Caco-2 (cell line): ENCODE measurements around the gene SRP19. TPM values are rescaled to one million over a fixed set of nuclear protein-coding genes. Genes with fewer than 3 reads are reported as not detected.

Experiments used
- BruUV-seq: library from RNA; stranded (reverse); fragments of 400-500 nt; replicated peaks from 2 replicates; lab custom pipeline; 2021; lab: Mats Ljungman, UMichigan
- CTCF ChIA-PET: fragments of 300-600 bp; sonication (Branson Sonifier 250); formaldehyde crosslinking; loops from one replicate; lab custom pipeline; 2022; ENCODE audit warnings: antibody characterized with exemption; lab: Charles Lee
- POLR2A ChIA-PET: fragments of 300-600 bp; sonication (Branson Sonifier 250); formaldehyde crosslinking; loops from one replicate; lab custom pipeline; 2022; ENCODE audit warnings: antibody characterized with exemption; lab: Charles Lee
- DNase-seq, 2 experiments: peaks; one replicate each; pipeline versions ENCODE4 v3.0.0 to v3.0.0-alpha.2; 2020 to 2022
- H3K27me3 ChIP-seq: replicated peaks from 2 replicates; pipeline ENCODE4 v1.6.0; 2011; ENCODE audit warnings: low read length; ENCODE audit not compliant: control insufficient read depth, insufficient read depth
- H3K36me3 ChIP-seq: 2 replicates; pipeline ENCODE4 v1.5.1; 2011; ENCODE audit warnings: low read length; ENCODE audit not compliant: control insufficient read depth, insufficient read depth
- H3K4me1 ChIP-seq: fragments of 250-450 bp; sonication (Bioruptor Pico); 2 replicates; pipeline ENCODE4 v1.5.1; 2020; ENCODE audit warnings: mild to moderate bottlenecking
- H3K4me3 ChIP-seq: 2 replicates; pipeline ENCODE4 v1.5.1; 2011; ENCODE audit warnings: low read depth, mild to moderate bottlenecking, control low read depth, low read length
- H3K9me3 ChIP-seq: fragments of 250-450 bp; sonication (Bioruptor Pico); 2 replicates; pipeline ENCODE4 v1.5.1; 2020; ENCODE audit warnings: mild to moderate bottlenecking, moderate library complexity
- H3K27ac Mint-ChIP-seq: one replicate; pipeline ENCODE4 v1.8.0; 2022; ENCODE audit warnings: mixed read lengths; ENCODE audit not compliant: unreplicated experiment
- H3K27me3 Mint-ChIP-seq: one replicate; pipeline ENCODE4 v1.8.0; 2022; ENCODE audit warnings: mixed read lengths; ENCODE audit not compliant: insufficient read depth, unreplicated experiment
- H3K36me3 Mint-ChIP-seq: one replicate; pipeline ENCODE4 v1.8.0; 2022; ENCODE audit warnings: mild to moderate bottlenecking, mixed read lengths; ENCODE audit not compliant: insufficient read depth, unreplicated experiment
- H3K4me1 Mint-ChIP-seq: one replicate; pipeline ENCODE4 v1.8.0; 2022; ENCODE audit warnings: low read depth, mixed read lengths; ENCODE audit not compliant: unreplicated experiment
- H3K4me3 Mint-ChIP-seq: one replicate; pipeline ENCODE4 v1.8.0; 2022; ENCODE audit warnings: mild to moderate bottlenecking, moderate library complexity, mixed read lengths; ENCODE audit not compliant: unreplicated experiment
- H3K9me3 Mint-ChIP-seq: one replicate; pipeline ENCODE4 v1.8.0; 2022; ENCODE audit warnings: mixed read lengths; ENCODE audit not compliant: unreplicated experiment
- CTCF ChIP-seq, 2 experiments: fragments of 200-600 bp in 1 of 2; IDR thresholded peaks; 1 replicate in 1 of 2; 2 replicates in 1 of 2; pipeline versions ENCODE4 v1.5.1 to v1.8.0; 2011 to 2022; ENCODE audit warnings: antibody characterized with exemption in 1 of 2, control low read depth in 1 of 2, inconsistent platforms in 1 of 2, low read depth in 1 of 2, low read length in 1 of 2, mild to moderate bottlenecking in 1 of 2, moderate library complexity in 1 of 2; ENCODE audit not compliant: insufficient read depth in 1 of 2, severe bottlenecking in 1 of 2, unreplicated experiment in 1 of 2
- intact Hi-C: fragments of 100-400 bp; cut with micrococcal nuclease; formaldehyde crosslinking; loops from one replicate; pipeline ENCODE4 v1.10.0; 2022; ENCODE audit not compliant: unreplicated experiment
- total RNA-seq: library from RNA; stranded (reverse); gene quantifications from 2 replicates; pipeline ENCODE4 v1.2.3, GENCODE V29; 2022

The SRP19 gene
- total RNA-seq, 1 experiment from 2014 or later: 65.1 TPM

GRCh38 chr5:112866739-112867138 is 5.7 kb downstream of the SRP19 start:
- Histone ChIP-seq H3K27me3 (no peaks in the 10 kb centered on the region), H3K4me3 (no peak overlapping the region), H3K36me3 (peaks cover 1% of the 10 kb centered on the region), H3K9me3 (no peaks in the 10 kb centered on the region), H3K4me1 (no peaks in the 10 kb centered on the region)
- Mint-ChIP-seq H3K27ac (no peak overlapping the region), H3K9me3 (no peaks in the 10 kb centered on the region), H3K27me3 (no peaks in the 10 kb centered on the region), H3K4me1 (no peaks in the 10 kb centered on the region), H3K4me3 (no peak overlapping the region), H3K36me3 (peaks cover 78% of the 10 kb centered on the region)
- ChIA-PET CTCF (no interaction called here), POLR2A (no interaction called here)
- no peak for DNase-seq
- TF ChIP-seq CTCF (IDR thresholded peaks at IDR 0.05; ENCODE audit: insufficient read depth in 1 of 2, low read depth in 1 of 2, low read length in 1 of 2, severe bottlenecking in 1 of 2, unreplicated experiment in 1 of 2): no peak
- intact Hi-C loops: no loop called here
- no TSS peak for BruUV-seq

GRCh38 chr5:112867411-112867810 is 6.3 kb downstream of the SRP19 start:
- Mint-ChIP-seq H3K27ac (no peak overlapping the region), H3K27me3 (no peaks in the 10 kb centered on the region), H3K4me1 (no peaks in the 10 kb centered on the region), H3K4me3 (no peak overlapping the region), H3K9me3 (no peaks in the 10 kb centered on the region), H3K36me3 (peaks cover 78% of the 10 kb centered on the region)
- DNase-seq: no peak
- H3K27me3 ChIP-seq: no peaks in the 10 kb centered on the region
- intact Hi-C loops: no loop called here
- no TSS peak for BruUV-seq
- ChIA-PET POLR2A (no interaction called here), CTCF (no interaction called here)
- H3K4me1 ChIP-seq: no peaks in the 10 kb centered on the region
- H3K4me3 ChIP-seq: no peak overlapping the region
- no peaks in the 10 kb centered on the region for H3K9me3 ChIP-seq
- H3K36me3 ChIP-seq: peaks cover 1% of the 10 kb centered on the region
- TF ChIP-seq CTCF (IDR thresholded peaks at IDR 0.05; ENCODE audit: insufficient read depth in 1 of 2, low read depth in 1 of 2, low read length in 1 of 2, severe bottlenecking in 1 of 2, unreplicated experiment in 1 of 2): no peak

- CTCF ChIA-PET: no interaction called here
- BruUV-seq: no TSS peak
- H3K36me3 Mint-ChIP-seq: peaks cover 81% of the 10 kb centered on the region
- H3K9me3 Mint-ChIP-seq: no peaks in the 10 kb centered on the region
- no peak overlapping the region for H3K27ac Mint-ChIP-seq
- H3K9me3 ChIP-seq: no peaks in the 10 kb centered on the region
- POLR2A ChIA-PET: interaction anchor here (0.6 kb wide), 1 partner anchor 9 kb away, joined by 3 read pairs; no protein-coding TSS in a partner anchor
- intact Hi-C loops: no loop called here
- peaks cover 1% of the 10 kb centered on the region for H3K36me3 ChIP-seq
- H3K4me3 ChIP-seq: no peak overlapping the region
- H3K4me1 Mint-ChIP-seq: peaks cover 6% of the 10 kb centered on the region
- H3K4me3 Mint-ChIP-seq: no peak overlapping the region
- H3K27me3 ChIP-seq: no peaks in the 10 kb centered on the region
- DNase-seq: no peak
- no peak for TF ChIP-seq CTCF (IDR thresholded peaks at IDR 0.05; ENCODE audit: insufficient read depth in 1 of 2, low read depth in 1 of 2, low read length in 1 of 2, severe bottlenecking in 1 of 2, unreplicated experiment in 1 of 2)
- H3K27me3 Mint-ChIP-seq: no peaks in the 10 kb centered on the region
- H3K4me1 ChIP-seq: no peaks in the 10 kb centered on the region
These were observed 8.9 kb downstream of the SRP19 start for GRCh38 chr5:112869948-112870347.
